H1 (cell line): ENCODE measurements around the gene SGMS1. TPM values are rescaled to one million over a fixed set of nuclear protein-coding genes. Genes with fewer than 3 reads are reported as not detected.

Experiments used
- CTCF ChIA-PET: fragments of 300-600 bp; sonication (Branson Sonifier 250); formaldehyde crosslinking; loops from one replicate; lab custom pipeline; 2021; ENCODE audit not compliant: partially characterized antibody; lab: Charles Lee
- POLR2A ChIA-PET: fragments of 300-600 bp; sonication (Branson Sonifier 250); formaldehyde crosslinking; loops from one replicate; lab custom pipeline; 2021; ENCODE audit warnings: inconsistent platforms; ENCODE audit not compliant: partially characterized antibody; lab: Charles Lee
- DNase-seq, 2 experiments: peaks; one replicate each; pipeline versions ENCODE4 v3.0.0 to v3.0.0-alpha.2; 2010 to 2022; ENCODE audit warnings: low spot score in 2 of 2, low read depth in 1 of 2, mixed read lengths in 1 of 2
- FAIRE-seq: peaks from 2 replicates; lab custom pipeline; 2011; peaks lifted over from hg19 to GRCh38; lab: Jason Lieb, UNC
- H2AFZ ChIP-seq: 2 replicates; pipeline ENCODE4 v1.8.1; 2012; ENCODE audit warnings: low read length, inconsistent platforms
- H2AK5ac ChIP-seq: 2 replicates; pipeline ENCODE4 v1.6.1; 2013; ENCODE audit warnings: low read depth, low read length
- H2BK120ac ChIP-seq: replicated peaks from 2 replicates; pipeline ENCODE3; 2013; ENCODE audit warnings: low read depth, low read length, inconsistent platforms
- H2BK12ac ChIP-seq: 2 replicates; pipeline ENCODE4 v1.6.1; 2013; ENCODE audit warnings: low read depth, low read length
- H2BK15ac ChIP-seq: 2 replicates; pipeline ENCODE4 v1.6.1; 2013; ENCODE audit warnings: low read length
- H2BK20ac ChIP-seq: 2 replicates; pipeline ENCODE4 v1.6.1; 2013; ENCODE audit warnings: low read length
- H2BK5ac ChIP-seq: 2 replicates; pipeline ENCODE4 v1.6.1; 2013; ENCODE audit warnings: low read depth, low read length
- H3K14ac ChIP-seq: 2 replicates; pipeline ENCODE4 v1.6.1; 2013; ENCODE audit warnings: inconsistent platforms; ENCODE audit not compliant: insufficient read length
- H3K18ac ChIP-seq: 2 replicates; pipeline ENCODE4 v1.6.1; 2013; ENCODE audit warnings: low read length; ENCODE audit errors: extremely low read depth
- H3K23ac ChIP-seq: 2 replicates; pipeline ENCODE4 v1.6.1; 2013; ENCODE audit warnings: inconsistent platforms; ENCODE audit not compliant: insufficient read length
- H3K23me2 ChIP-seq: 2 replicates; pipeline ENCODE4 v1.6.1; 2013; ENCODE audit warnings: low read depth, low read length
- H3K27ac ChIP-seq: 2 replicates; pipeline ENCODE4 v1.6.1; 2011; ENCODE audit warnings: low read depth, low read length, inconsistent platforms
- H3K27me3 ChIP-seq, 4 experiments: replicated peaks in 1 of 4; 1 replicate in 1 of 4; 2 replicates in 3 of 4; pipeline versions ENCODE4 v1.6.1 to v1.8.1; 2011 to 2013; ENCODE audit warnings: low read length in 3 of 4, mild to moderate bottlenecking in 3 of 4, inconsistent platforms in 2 of 4, mixed read lengths in 2 of 4, moderate library complexity in 1 of 4; ENCODE audit not compliant: control insufficient read depth in 3 of 4, insufficient read depth in 3 of 4; ENCODE audit errors: extremely low read depth in 1 of 4
- H3K36me3 ChIP-seq, 4 experiments: 2 replicates each; pipeline versions ENCODE4 v1.6.1 to v1.8.1; 2011 to 2013; ENCODE audit warnings: mild to moderate bottlenecking in 4 of 4, low read length in 3 of 4, moderate library complexity in 2 of 4, control low read depth in 1 of 4, inconsistent platforms in 1 of 4; ENCODE audit not compliant: insufficient read depth in 4 of 4, control insufficient read depth in 2 of 4
- H3K4ac ChIP-seq: replicated peaks from 2 replicates; pipeline ENCODE3; 2013; ENCODE audit warnings: low read length, low read depth, mixed read lengths, inconsistent platforms; ENCODE audit not compliant: insufficient read length
- H3K4me1 ChIP-seq, 4 experiments: replicated peaks in 1 of 4; 1 replicate in 1 of 4; 2 replicates in 3 of 4; pipeline versions ENCODE4 v1.6.1 to v1.8.1; 2011 to 2013; ENCODE audit warnings: low read length in 3 of 4, inconsistent platforms in 2 of 4, mixed read lengths in 1 of 4; ENCODE audit not compliant: insufficient read depth in 4 of 4, control insufficient read depth in 3 of 4
- H3K4me2 ChIP-seq, 2 experiments: 2 replicates each; pipeline versions ENCODE4 v1.6.1 to v1.8.1; 2011 to 2013; ENCODE audit warnings: low read depth in 2 of 2, low read length in 2 of 2, control low read depth in 1 of 2, inconsistent platforms in 1 of 2, mild to moderate bottlenecking in 1 of 2; ENCODE audit not compliant: insufficient read depth in 1 of 2
- H3K4me3 ChIP-seq, 4 experiments: fragments of 200-600, 300-600 bp in 1 of 4; sonication (generic), shearing (Covaris generic), sonication (Bioruptor Twin) in 1 of 4; 2 replicates each; pipeline versions ENCODE4 v1.5.1 to v1.8.1; 2011 to 2016; ENCODE audit warnings: low read length in 4 of 4, low read depth in 3 of 4, control low read depth in 2 of 4, inconsistent platforms in 2 of 4, mild to moderate bottlenecking in 2 of 4, mixed read lengths in 1 of 4, moderate library complexity in 1 of 4; ENCODE audit not compliant: insufficient read depth in 2 of 4; ENCODE audit errors: extremely low read depth in 1 of 4
- H3K56ac ChIP-seq: replicated peaks from 2 replicates; pipeline ENCODE3; 2013; ENCODE audit warnings: low read depth, mild to moderate bottlenecking, mixed read lengths, low read length, inconsistent platforms; ENCODE audit not compliant: insufficient read length
- H3K79me1 ChIP-seq: 2 replicates; pipeline ENCODE4 v1.6.1; 2013; ENCODE audit warnings: low read depth, low read length, control low read depth
- H3K79me2 ChIP-seq, 2 experiments: 2 replicates each; pipeline versions ENCODE4 v1.6.1 to v1.8.1; 2012 to 2013; ENCODE audit warnings: low read length in 2 of 2, mild to moderate bottlenecking in 2 of 2, inconsistent platforms in 1 of 2; ENCODE audit not compliant: insufficient read depth in 2 of 2, control insufficient read depth in 1 of 2
- H3K9ac ChIP-seq, 4 experiments: replicated peaks in 1 of 4; 1 replicate in 1 of 4; 2 replicates in 3 of 4; pipeline versions ENCODE4 v1.6.1 to v1.8.1; 2011 to 2013; ENCODE audit warnings: low read depth in 3 of 4, low read length in 3 of 4, control low read depth in 2 of 4, mild to moderate bottlenecking in 2 of 4, moderate library complexity in 2 of 4, inconsistent platforms in 1 of 4; ENCODE audit errors: extremely low read depth in 1 of 4
- H3K9me3 ChIP-seq, 2 experiments: 2 replicates each; pipeline versions ENCODE4 v1.6.1 to v1.8.1; 2012 to 2013; ENCODE audit warnings: mild to moderate bottlenecking in 2 of 2, moderate library complexity in 2 of 2, control low read depth in 1 of 2, inconsistent platforms in 1 of 2, low read depth in 1 of 2, low read length in 1 of 2, mixed read lengths in 1 of 2; ENCODE audit not compliant: insufficient read depth in 2 of 2
- H4K20me1 ChIP-seq, 2 experiments: replicated peaks in 1 of 2; 2 replicates each; pipeline versions ENCODE3 to v1.8.1; 2011 to 2013; ENCODE audit warnings: inconsistent platforms in 2 of 2, low read length in 2 of 2, mild to moderate bottlenecking in 1 of 2; ENCODE audit not compliant: insufficient read depth in 2 of 2, control insufficient read depth in 1 of 2
- H4K5ac ChIP-seq: 2 replicates; pipeline ENCODE4 v1.6.1; 2013; ENCODE audit warnings: low read length, low read depth, mixed read lengths, inconsistent platforms; ENCODE audit not compliant: insufficient read length
- H4K8ac ChIP-seq: 2 replicates; pipeline ENCODE4 v1.8.0; 2013; ENCODE audit warnings: mild to moderate bottlenecking, moderate library complexity, low read length, inconsistent platforms; ENCODE audit not compliant: insufficient read depth; ENCODE audit errors: extremely low read depth
- H4K91ac ChIP-seq: replicated peaks from 2 replicates; pipeline ENCODE3; 2013; ENCODE audit warnings: low read length, mixed read lengths, inconsistent platforms; ENCODE audit not compliant: insufficient read length
- BACH1 ChIP-seq: IDR thresholded peaks from 2 replicates; pipeline ENCODE4 v1.6.1; 2012; ENCODE audit warnings: low read length, improper control_type of control experiment
- CEBPB ChIP-seq: IDR thresholded peaks from 2 replicates; pipeline ENCODE4 v1.6.1; 2012; ENCODE audit warnings: low read depth, low read length
- EGR1 ChIP-seq: IDR thresholded peaks from 2 replicates; pipeline ENCODE4 v1.6.1; 2011; ENCODE audit warnings: low read depth, low read length, borderline replicate concordance
- GTF2F1 ChIP-seq: IDR thresholded peaks from 2 replicates; pipeline ENCODE4 v1.6.1; 2012; ENCODE audit warnings: low read depth, low read length, improper control_type of control experiment, borderline replicate concordance
- HDAC6 ChIP-seq: IDR thresholded peaks from one replicate; pipeline ENCODE4 v1.7.1; 2012; ENCODE audit warnings: low read depth, mild to moderate bottlenecking, inconsistent platforms, low read length, moderate library complexity
- POLR2A ChIP-seq, 2 experiments: IDR thresholded peaks; 1 replicate in 1 of 2; 2 replicates in 1 of 2; pipeline ENCODE4 v1.6.1; 2011; ENCODE audit warnings: low read depth in 2 of 2, low read length in 2 of 2, mild to moderate bottlenecking in 2 of 2; ENCODE audit errors: control extremely low read depth in 1 of 2
- WGBS, 2 experiments: shearing (Covaris generic) in 1 of 2; methylation state at CpG; one replicate each; pipeline versions ENCODE4 v1.1.6 to v1.1.7; 2013 to 2015; ENCODE audit warnings: low lambda C conversion rate in 2 of 2, mixed read lengths in 2 of 2, inconsistent platforms in 1 of 2, low coverage in 1 of 2, missing lambda C conversion rate in 1 of 2; ENCODE audit not compliant: insufficient replicate concordance in 2 of 2, insufficient coverage in 1 of 2, insufficient read length in 1 of 2; ENCODE audit errors: extremely low coverage in 1 of 2, missing lambda C conversion rate in 1 of 2; 5-methylcytosine and 5-hydroxymethylcytosine counted together
- polyA plus RNA-seq, 7 experiments: library from polyadenylated mRNA; depleted of rRNA in 3 of 7; stranded (reverse) in 5 of 7; unstranded in 2 of 7; fragments of >200 nt in 5 of 7; fragments of 200-250 nt in 2 of 7; gene quantifications; 1 replicate in 5 of 7; 2 replicates in 1 of 7; 4 replicates in 1 of 7; pipeline versions ENCODE4 v1.2.1 to v1.2.3, GENCODE V29; 2011 to 2013; ENCODE audit warnings: missing spikeins in 2 of 7, mixed read lengths in 2 of 7
- total RNA-seq: library from RNA; stranded (reverse); fragmentation: NEBNext Ultra II Directional; extraction: Animal tissue kit (Norgen Biotek cat#: 25700); gene quantifications from 2 replicates; pipeline ENCODE4 v1.2.1, GENCODE V29; 2021

Gene SGMS1
- total and polyA plus RNA-seq, 2 of the 8 experiments (the other 6 are each of a cell fraction or from before 2014, with no cell fraction given) = 6.0 to 15.6 TPM

- Histone ChIP-seq H3K4ac (no peak overlapping the region), H3K14ac (no peak overlapping the region), H3K4me1 (peaks cover 0 to 13% (median 9%) of the 10 kb centered on the region in 4 experiments; a peak in 3 of 7 replicates), H3K4me3 (no peak overlapping the region; a peak in 1 of 8 replicates), H3K36me3 (0 out of 8 replicates have a peak, but pooled peaks cover 0 to 4% (median 0%) of the 10 kb centered on the region in 4 experiments), H3K79me2 (peaks cover 0 to 34% of the 10 kb centered on the region in 2 experiments; a peak in 3 of 4 replicates), H2BK12ac (peak overlapping the region; percentile 88), H2BK20ac (no peak overlapping the region), H2BK15ac (no peak overlapping the region), H3K18ac (no peak overlapping the region), H3K79me1 (no peaks in the 10 kb centered on the region), H2BK120ac (no peak overlapping the region), H4K5ac (no peak overlapping the region), H3K9ac (no peak overlapping the region), H3K9me3 (peaks cover 0 to 5% of the 10 kb centered on the region in 2 experiments; a peak in 1 of 4 replicates), H3K23ac (no peak overlapping the region), H3K27me3 (no peaks in the 10 kb centered on the region), H3K4me2 (peak overlapping the region; percentile 5 to 9; a peak in 1 of 4 replicates), H2BK5ac (no peak overlapping the region), H4K91ac (peak overlapping the region; percentile 20), H2AFZ (no peak overlapping the region), H4K8ac (no peak overlapping the region), H3K56ac (no peak overlapping the region), H3K27ac (no peak overlapping the region), H4K20me1 (no peaks in the 10 kb centered on the region), H3K23me2 (no peaks in the 10 kb centered on the region; the same call in 1 of the 2 replicates), H2AK5ac (0 out of 2 replicates have a peak overlapping the region, but pooled peaks have one; percentile 29)
- 71% methylated on average over 6 of the region's 6 CpGs; no CpG with 5 or more reads in 1 of the 2 experiments for WGBS, 2 experiments
- POLR2A ChIA-PET = no interaction called here
- DNase-seq (no peak), FAIRE-seq (no peak)
- TF ChIP-seq CEBPB (no peak), BACH1 (no peak), POLR2A (IDR thresholded peaks at IDR 0.05; ENCODE audit: control extremely low read depth in 1 of 2, low read depth in 2 of 2, low read length in 2 of 2) (no peak), GTF2F1 (no peak), EGR1 (no peak), HDAC6 (no peak)
- CTCF ChIA-PET = interaction anchor here (1.4 kb wide), 1 partner anchor 10 kb away, joined by 4 read pairs; no protein-coding TSS in a partner anchor
These were observed 213.5 kb downstream of the SGMS1 start for GRCh38 chr10:50410066-50410811.
